IPS-15b (cell line): ENCODE data around the gene TMEM144.

Experiments used
- H3K27me3 ChIP-seq: one replicate; pipeline ENCODE4 v1.6.1; 2013; ENCODE audit warnings: low read length; ENCODE audit not compliant: control insufficient read depth, insufficient read depth
- H3K36me3 ChIP-seq: one replicate; pipeline ENCODE4 v1.6.1; 2013; ENCODE audit warnings: low read length; ENCODE audit not compliant: control insufficient read depth, insufficient read depth
- H3K4me1 ChIP-seq: one replicate; pipeline ENCODE4 v1.6.1; 2013; ENCODE audit warnings: mild to moderate bottlenecking, low read length; ENCODE audit not compliant: control insufficient read depth, insufficient read depth
- H3K4me3 ChIP-seq: one replicate; pipeline ENCODE4 v1.5.1; 2013; ENCODE audit warnings: low read depth, low read length
- H3K9ac ChIP-seq: one replicate; pipeline ENCODE4 v1.6.1; 2013; ENCODE audit warnings: low read depth, mild to moderate bottlenecking, low read length
- H3K9me3 ChIP-seq: one replicate; pipeline ENCODE4 v1.6.1; 2013; ENCODE audit warnings: mild to moderate bottlenecking, low read length; ENCODE audit not compliant: control insufficient read depth, insufficient read depth

Gene TMEM144

DNA sequence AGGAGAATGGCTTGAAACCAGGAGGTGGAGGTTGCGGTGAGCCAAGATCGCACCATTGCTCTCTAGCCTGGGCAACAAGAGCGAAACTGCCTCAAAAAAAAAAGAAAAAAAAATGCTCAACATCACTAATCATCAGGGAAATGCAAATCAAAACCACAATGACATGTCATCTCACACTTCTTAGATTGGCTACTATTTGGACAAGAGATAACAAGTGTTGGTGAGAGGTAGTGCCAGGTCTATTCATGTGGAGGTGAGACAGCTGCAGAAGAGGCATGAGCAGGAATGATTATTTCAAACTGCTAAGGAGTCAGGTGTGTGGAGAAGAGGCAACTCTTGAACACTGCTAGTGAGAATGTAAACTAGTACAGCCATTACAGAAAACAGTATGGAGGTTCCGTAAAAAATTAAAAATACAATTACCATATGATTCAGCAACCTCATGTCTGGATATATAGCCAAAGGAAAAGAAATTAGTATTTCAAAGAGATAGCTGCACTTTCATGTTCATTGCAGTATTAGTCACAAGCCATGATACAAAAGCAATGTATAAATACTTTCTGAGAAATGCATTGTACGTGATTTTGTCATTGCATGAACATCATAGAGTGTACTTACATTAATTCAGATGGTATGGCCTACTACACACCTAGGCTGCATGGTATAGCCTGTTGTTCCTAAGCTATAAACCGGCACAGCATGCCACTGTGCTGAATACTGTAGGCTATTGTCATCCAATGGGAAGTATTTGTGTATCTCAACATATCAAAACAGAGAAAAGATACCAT lies 75.3 kb downstream of the TMEM144 start:
- no peaks in the 10 kb centered on the region for H3K9me3 ChIP-seq
- no peaks in the 10 kb centered on the region for H3K4me1 ChIP-seq
- H3K36me3 ChIP-seq: no peaks in the 10 kb centered on the region
- H3K9ac ChIP-seq: no peak overlapping the region
- H3K4me3 ChIP-seq: no peak overlapping the region
- H3K27me3 ChIP-seq: no peaks in the 10 kb centered on the region

DNA sequence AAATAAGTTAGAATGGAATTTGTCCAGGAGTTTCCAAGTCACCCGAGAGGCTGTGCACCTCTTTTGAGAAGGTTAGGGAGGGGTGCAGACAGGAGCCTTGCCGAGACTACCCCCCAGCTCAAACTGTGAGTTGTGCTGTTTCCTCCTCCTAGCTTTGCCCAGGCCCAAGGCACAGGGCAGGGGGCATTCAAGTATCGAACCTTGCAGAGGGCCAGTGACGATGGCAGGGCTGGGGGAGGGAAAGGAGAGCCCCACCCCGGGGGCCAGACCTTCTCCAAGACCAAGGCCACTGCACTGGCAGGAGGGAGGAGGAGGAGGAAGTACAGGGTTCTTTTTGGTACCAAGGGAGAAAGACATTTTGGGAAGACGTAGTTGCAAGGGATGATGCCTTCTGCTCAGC lies 80.6 kb downstream of the TMEM144 start:
- H3K9ac ChIP-seq: no peak overlapping the region
- H3K27me3 ChIP-seq: no peaks in the 10 kb centered on the region
- H3K4me3 ChIP-seq: no peak overlapping the region
- H3K9me3 ChIP-seq: no peaks in the 10 kb centered on the region
- no peaks in the 10 kb centered on the region for H3K4me1 ChIP-seq
- H3K36me3 ChIP-seq: no peaks in the 10 kb centered on the region

DNA sequence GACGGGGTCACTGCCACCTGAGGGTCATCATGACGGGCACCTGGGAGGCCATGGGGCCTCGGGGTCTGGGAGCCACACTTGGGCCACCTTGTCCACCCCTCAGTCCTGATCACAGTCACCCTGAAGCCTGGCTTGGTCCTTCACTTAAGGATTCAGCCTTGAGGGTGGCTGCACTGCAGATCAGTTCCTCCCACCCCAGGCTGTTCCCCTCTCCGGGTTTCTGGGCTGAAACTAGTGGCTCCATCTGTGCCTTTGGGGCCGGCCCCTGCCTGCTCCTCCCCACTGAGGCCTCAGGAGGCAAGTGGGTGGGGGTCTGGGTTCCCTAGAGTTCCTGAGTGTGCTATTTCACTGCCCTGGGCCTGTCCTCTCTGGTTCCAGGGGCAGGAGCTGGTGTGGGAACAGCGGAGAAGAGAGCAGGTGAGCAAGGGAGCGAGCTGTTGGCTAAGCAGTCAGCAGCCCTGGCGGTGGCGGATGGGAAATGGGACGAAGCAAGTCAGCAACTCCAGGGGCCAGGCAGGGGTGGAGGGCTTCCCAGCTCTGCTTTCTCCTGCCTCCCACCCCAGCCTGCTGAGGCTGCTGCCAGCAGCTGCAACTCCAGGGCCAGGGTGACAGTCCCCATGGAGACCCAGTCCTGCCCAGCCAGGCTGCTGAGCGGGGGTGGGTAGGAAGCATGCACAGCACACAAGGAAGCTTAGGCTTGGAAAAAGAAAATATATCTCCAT lies 81.2 kb downstream of the TMEM144 start:
- Histone ChIP-seq H3K36me3 (no peaks in the 10 kb centered on the region), H3K4me3 (no peak overlapping the region), H3K4me1 (no peaks in the 10 kb centered on the region), H3K9ac (no peak overlapping the region), H3K27me3 (no peaks in the 10 kb centered on the region), H3K9me3 (no peaks in the 10 kb centered on the region)

- Histone ChIP-seq H3K9ac (no peak overlapping the region), H3K4me1 (no peaks in the 10 kb centered on the region), H3K4me3 (no peak overlapping the region), H3K9me3 (no peaks in the 10 kb centered on the region), H3K27me3 (no peaks in the 10 kb centered on the region), H3K36me3 (no peaks in the 10 kb centered on the region)
These were observed 81.9 kb downstream of the TMEM144 start for GRCh38 chr4:158292156-158292555.

DNA sequence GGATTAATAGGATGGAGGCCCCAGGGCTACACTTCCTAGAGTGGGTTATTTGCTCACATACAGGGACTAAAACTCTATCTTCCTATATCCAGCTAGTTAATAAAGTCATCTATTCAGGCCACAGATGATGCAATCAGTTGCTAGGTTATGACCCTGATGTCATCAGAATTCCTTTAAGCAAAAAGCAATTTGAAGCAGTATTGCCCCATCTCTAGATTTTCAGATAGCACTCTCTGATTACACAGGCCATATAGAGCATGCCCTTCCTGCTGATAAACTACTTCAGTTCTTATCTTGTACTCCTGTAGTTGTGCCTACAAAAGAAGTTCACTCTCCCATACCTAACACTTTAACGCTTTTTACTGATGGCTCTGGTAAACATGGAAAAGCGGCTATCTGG lies 84.8 kb downstream of the TMEM144 start:
- Histone ChIP-seq H3K4me1 (no peaks in the 10 kb centered on the region), H3K36me3 (no peaks in the 10 kb centered on the region), H3K27me3 (no peaks in the 10 kb centered on the region), H3K9ac (no peak overlapping the region), H3K4me3 (no peak overlapping the region), H3K9me3 (no peaks in the 10 kb centered on the region)

DNA sequence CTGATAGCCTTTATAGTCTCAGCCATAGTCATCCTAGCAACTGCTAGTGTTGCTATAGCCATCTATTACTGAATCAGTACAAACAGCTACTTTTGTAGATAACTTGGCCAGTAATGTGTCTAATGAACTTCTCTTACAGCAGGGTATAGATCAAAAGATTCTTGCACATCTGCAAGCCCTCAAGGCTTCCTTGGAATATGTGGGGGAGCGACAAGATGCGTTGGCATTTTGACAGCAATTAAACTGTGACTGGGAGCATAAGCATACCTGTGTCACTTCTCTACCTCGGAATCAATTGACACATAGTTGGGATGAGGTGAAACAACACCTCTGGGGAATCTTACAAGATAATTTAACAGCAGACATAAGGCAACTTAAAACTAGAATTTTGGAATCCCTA lies 87.6 kb downstream of the TMEM144 start:
- Histone ChIP-seq H3K36me3 (no peaks in the 10 kb centered on the region), H3K27me3 (no peaks in the 10 kb centered on the region), H3K9me3 (no peaks in the 10 kb centered on the region), H3K4me3 (no peak overlapping the region), H3K9ac (no peak overlapping the region), H3K4me1 (no peaks in the 10 kb centered on the region)

GRCh38 chr4:158299459-158300007 lies 89.2 kb downstream of the TMEM144 start:
- no peak overlapping the region for H3K9ac ChIP-seq
- no peaks in the 10 kb centered on the region for H3K36me3 ChIP-seq
- no peak overlapping the region for H3K4me3 ChIP-seq
- H3K4me1 ChIP-seq: no peaks in the 10 kb centered on the region
- no peaks in the 10 kb centered on the region for H3K9me3 ChIP-seq
- no peaks in the 10 kb centered on the region for H3K27me3 ChIP-seq

- Histone ChIP-seq H3K9me3 (no peaks in the 10 kb centered on the region), H3K27me3 (no peaks in the 10 kb centered on the region), H3K4me1 (no peaks in the 10 kb centered on the region), H3K9ac (no peak overlapping the region), H3K36me3 (no peaks in the 10 kb centered on the region), H3K4me3 (no peak overlapping the region)
These were observed 89.7 kb downstream of the TMEM144 start for GRCh38 chr4:158300012-158300411.

GRCh38 chr4:158302076-158302866 lies 92.0 kb downstream of the TMEM144 start:
- Histone ChIP-seq H3K9me3 (no peaks in the 10 kb centered on the region), H3K9ac (no peak overlapping the region)

DNA sequence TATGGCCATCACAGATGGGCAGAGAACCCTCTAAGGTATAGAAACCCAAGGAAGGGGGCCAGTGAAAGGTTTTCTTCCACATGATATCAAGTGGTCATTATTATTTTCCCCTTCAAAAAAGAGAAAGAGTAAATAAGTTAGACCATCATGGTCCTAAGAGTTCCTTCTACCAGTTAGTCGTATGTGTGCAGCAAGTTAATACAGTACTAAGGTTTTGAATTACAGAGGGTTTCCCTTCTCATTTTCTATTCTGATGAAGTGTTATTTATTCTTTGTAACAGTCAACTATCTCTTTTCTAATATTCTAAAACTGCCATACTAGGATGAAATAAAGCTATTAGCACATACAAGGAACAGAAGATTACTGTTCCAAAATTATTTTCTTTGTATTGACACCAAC lies 94.4 kb downstream of the TMEM144 start:
- Histone ChIP-seq H3K9ac (no peak overlapping the region), H3K27me3 (no peaks in the 10 kb centered on the region), H3K9me3 (no peaks in the 10 kb centered on the region), H3K4me3 (no peak overlapping the region), H3K4me1 (no peaks in the 10 kb centered on the region), H3K36me3 (no peaks in the 10 kb centered on the region)

More at GRCh38 chr4:158302076-158302866, 92.0 kb downstream of the TMEM144 start:
- Histone ChIP-seq H3K4me3 (no peak overlapping the region), H3K27me3 (no peaks in the 10 kb centered on the region), H3K4me1 (no peaks in the 10 kb centered on the region), H3K36me3 (no peaks in the 10 kb centered on the region)
